ENCODE results near the gene CCDC28B. TPM values are rescaled to one million over a fixed set of nuclear protein-coding genes. Genes with fewer than 3 reads are reported as not detected.

The CCDC28B gene
- total and polyA plus RNA-seq, 2 of the 13 experiments (the other 11 are each of a cell fraction or from before 2014, with no cell fraction given): 2.6 to 3.5 TPM

DNA sequence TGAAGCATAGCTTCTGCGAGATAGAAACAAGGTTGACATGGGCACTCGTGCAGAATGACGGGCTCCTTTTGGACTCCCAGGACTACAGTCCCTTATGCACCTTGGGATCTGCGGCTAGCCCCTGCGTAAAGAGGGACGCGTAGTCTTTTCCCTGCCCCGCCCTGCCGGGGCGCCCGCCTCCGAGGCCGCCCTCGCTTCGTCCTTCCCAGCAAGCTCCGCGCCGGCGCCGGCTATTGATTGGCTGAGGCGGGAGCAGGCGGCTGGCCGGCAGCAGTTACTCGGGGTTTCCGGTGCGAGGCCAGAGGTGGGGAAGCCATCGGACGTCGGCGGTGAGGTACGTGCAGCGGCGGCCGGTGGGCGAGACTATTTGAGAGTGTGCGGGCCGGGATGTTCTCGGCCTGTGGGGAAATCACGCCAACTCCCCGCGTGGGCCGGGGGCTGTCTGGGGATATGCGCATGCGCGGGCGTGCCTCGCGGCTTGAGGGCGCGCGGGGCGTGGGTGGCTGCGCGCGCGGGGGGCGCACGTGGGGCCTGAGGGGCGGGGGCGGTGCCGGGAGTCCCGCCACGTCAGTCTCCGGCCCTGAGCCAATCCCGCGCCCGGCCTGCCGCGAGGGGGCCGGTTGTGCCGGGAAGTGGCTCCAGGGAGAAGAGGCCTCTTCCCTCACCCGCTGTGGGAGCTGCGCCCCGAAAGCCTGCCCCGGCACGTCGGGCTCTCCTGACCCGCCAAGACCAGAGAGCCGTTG lies 20.8 kb upstream of the CCDC28B start, which contains the start of gene TXLNA (continued):
- 0 out of 2 replicates have a peak, but pooled peaks have one; percentile 68 for TF ChIP-seq HNRNPUL1 (IDR thresholded peaks at IDR 0.05; ENCODE audit: low read depth, low read length)
- TF ChIP-seq ZNF878 (CRISPR knock-in tag; IDR thresholded peaks at IDR 0.05): no peak; the same call in none of the 2 replicates
- no peak for TF ChIP-seq PRMT3 (CRISPR knock-in tag; IDR thresholded peaks at IDR 0.05; ENCODE audit: borderline replicate concordance, low read depth)
- TF ChIP-seq FOXP1 (IDR thresholded peaks at IDR 0.05): no peak
- no peak for TF ChIP-seq FOXP1 (CRISPR knock-in tag; IDR thresholded peaks at IDR 0.05)
- no peak; the same call in 1 of the 2 replicates for TF ChIP-seq KDM6A (CRISPR knock-in tag; IDR thresholded peaks at IDR 0.05; ENCODE audit: low read depth)
- TF ChIP-seq ZNF644 (CRISPR knock-in tag; IDR thresholded peaks at IDR 0.05; ENCODE audit: low read depth): no peak
- peak; percentile 25 for TF ChIP-seq SKI (IDR thresholded peaks at IDR 0.05; ENCODE audit: partially characterized antibody)
- peak; percentile 88 for TF ChIP-seq JUNB (CRISPR knock-in tag; IDR thresholded peaks at IDR 0.05; ENCODE audit: borderline replicate concordance)
- TF ChIP-seq, protein P1, sequence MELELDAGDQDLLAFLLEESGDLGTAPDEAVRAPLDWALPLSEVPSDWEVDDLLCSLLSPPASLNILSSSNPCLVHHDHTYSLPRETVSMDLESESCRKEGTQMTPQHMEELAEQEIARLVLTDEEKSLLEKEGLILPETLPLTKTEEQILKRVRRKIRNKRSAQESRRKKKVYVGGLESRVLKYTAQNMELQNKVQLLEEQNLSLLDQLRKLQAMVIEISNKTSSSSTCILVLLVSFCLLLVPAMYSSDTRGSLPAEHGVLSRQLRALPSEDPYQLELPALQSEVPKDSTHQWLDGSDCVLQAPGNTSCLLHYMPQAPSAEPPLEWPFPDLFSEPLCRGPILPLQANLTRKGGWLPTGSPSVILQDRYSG (CRISPR knock-in tag; IDR thresholded peaks at IDR 0.05): peak; percentile 96
- TF ChIP-seq, protein P2, sequence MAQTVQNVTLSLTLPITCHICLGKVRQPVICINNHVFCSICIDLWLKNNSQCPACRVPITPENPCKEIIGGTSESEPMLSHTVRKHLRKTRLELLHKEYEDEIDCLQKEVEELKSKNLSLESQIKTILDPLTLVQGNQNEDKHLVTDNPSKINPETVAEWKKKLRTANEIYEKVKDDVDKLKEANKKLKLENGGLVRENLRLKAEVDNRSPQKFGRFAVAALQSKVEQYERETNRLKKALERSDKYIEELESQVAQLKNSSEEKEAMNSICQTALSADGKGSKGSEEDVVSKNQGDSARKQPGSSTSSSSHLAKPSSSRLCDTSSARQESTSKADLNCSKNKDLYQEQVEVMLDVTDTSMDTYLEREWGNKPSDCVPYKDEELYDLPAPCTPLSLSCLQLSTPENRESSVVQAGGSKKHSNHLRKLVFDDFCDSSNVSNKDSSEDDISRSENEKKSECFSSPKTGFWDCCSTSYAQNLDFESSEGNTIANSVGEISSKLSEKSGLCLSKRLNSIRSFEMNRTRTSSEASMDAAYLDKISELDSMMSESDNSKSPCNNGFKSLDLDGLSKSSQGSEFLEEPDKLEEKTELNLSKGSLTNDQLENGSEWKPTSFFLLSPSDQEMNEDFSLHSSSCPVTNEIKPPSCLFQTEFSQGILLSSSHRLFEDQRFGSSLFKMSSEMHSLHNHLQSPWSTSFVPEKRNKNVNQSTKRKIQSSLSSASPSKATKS (CRISPR knock-in tag; IDR thresholded peaks at IDR 0.05): no peak
- no peak for TF ChIP-seq ZNF331 (CRISPR knock-in tag; IDR thresholded peaks at IDR 0.05)
- peak; percentile 15; the same call in 1 of the 2 replicates for TF ChIP-seq RXRA (CRISPR knock-in tag; IDR thresholded peaks at IDR 0.05)
- peak; percentile 91 for TF ChIP-seq ZNF547 (CRISPR knock-in tag; IDR thresholded peaks at IDR 0.05)
- no peak; the same call in 1 of the 2 replicates for TF ChIP-seq ZBTB42 (CRISPR knock-in tag; IDR thresholded peaks at IDR 0.05)
- no peak for TF ChIP-seq U2AF1 (optimal IDR thresholded peaks at IDR 0.05; ENCODE audit: low read depth, low read length)
- TF ChIP-seq ZBTB20 (CRISPR knock-in tag; IDR thresholded peaks at IDR 0.05; ENCODE audit: borderline replicate concordance, low read depth): peak; percentile 51; the same call in 1 of the 2 replicates
- peak; percentile 95 for TF ChIP-seq RBFOX2 (IDR thresholded peaks at IDR 0.05; ENCODE audit: low read depth, low read length)
- TF ChIP-seq KMT2B (CRISPR knock-in tag; IDR thresholded peaks at IDR 0.05): peak; percentile 88
- no peak for TF ChIP-seq ZNF660 (CRISPR knock-in tag; IDR thresholded peaks at IDR 0.05; ENCODE audit: borderline replicate concordance, low read depth)
- TF ChIP-seq ZNF496 (CRISPR knock-in tag; IDR thresholded peaks at IDR 0.05; ENCODE audit: insufficient replicate concordance): no peak
- TF ChIP-seq RORA (CRISPR knock-in tag; IDR thresholded peaks at IDR 0.05): no peak
- TF ChIP-seq ZMYM4 (CRISPR knock-in tag; IDR thresholded peaks at IDR 0.05): peak; percentile 79
- TF ChIP-seq, protein P3, sequence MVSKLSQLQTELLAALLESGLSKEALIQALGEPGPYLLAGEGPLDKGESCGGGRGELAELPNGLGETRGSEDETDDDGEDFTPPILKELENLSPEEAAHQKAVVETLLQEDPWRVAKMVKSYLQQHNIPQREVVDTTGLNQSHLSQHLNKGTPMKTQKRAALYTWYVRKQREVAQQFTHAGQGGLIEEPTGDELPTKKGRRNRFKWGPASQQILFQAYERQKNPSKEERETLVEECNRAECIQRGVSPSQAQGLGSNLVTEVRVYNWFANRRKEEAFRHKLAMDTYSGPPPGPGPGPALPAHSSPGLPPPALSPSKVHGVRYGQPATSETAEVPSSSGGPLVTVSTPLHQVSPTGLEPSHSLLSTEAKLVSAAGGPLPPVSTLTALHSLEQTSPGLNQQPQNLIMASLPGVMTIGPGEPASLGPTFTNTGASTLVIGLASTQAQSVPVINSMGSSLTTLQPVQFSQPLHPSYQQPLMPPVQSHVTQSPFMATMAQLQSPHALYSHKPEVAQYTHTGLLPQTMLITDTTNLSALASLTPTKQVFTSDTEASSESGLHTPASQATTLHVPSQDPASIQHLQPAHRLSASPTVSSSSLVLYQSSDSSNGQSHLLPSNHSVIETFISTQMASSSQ (IDR thresholded peaks at IDR 0.05; ENCODE audit: low read depth): no peak
- TF ChIP-seq, protein P3 (CRISPR knock-in tag; IDR thresholded peaks at IDR 0.05; ENCODE audit: borderline replicate concordance): peak; percentile 31; the same call in 1 of the 2 replicates
